ENCODE data around the gene UXS1. TPM values are rescaled to one million over a fixed set of nuclear protein-coding genes. Genes with fewer than 3 reads are reported as not detected.
A peak's percentile ranks its signal among the peaks of the same experiment; 100 is the strongest.

The UXS1 gene
- total RNA-seq, 1 donor from 2014 or later, result 49.2 TPM

- Mint-ChIP-seq H3K9me3 (ENCODE audit: unreplicated experiment) (no peaks in the 10 kb centered on the region), H3K4me1 (ENCODE audit: low read depth, unreplicated experiment) (peaks cover 14% of the 10 kb centered on the region), H3K27ac (ENCODE audit: unreplicated experiment) (no peak overlapping the region), H3K27me3 (ENCODE audit: low read depth, unreplicated experiment) (peaks cover 4% of the 10 kb centered on the region), H3K36me3 (ENCODE audit: low read depth, unreplicated experiment) (no peaks in the 10 kb centered on the region), H3K4me3 (ENCODE audit: unreplicated experiment) (peak overlapping the region; percentile 27)
- Histone ChIP-seq H2AFZ (ENCODE audit: low read depth, low read length) (no peak overlapping the region), H3K27me3 (ENCODE audit: insufficient read depth, low read length) (no peaks in the 10 kb centered on the region), H3K9ac (ENCODE audit: low read length) (no peak overlapping the region), H3K36me3 (ENCODE audit: insufficient read depth, low read length) (no peaks in the 10 kb centered on the region), H3K27ac (ENCODE audit: low read depth, low read length) (no peak overlapping the region), H3K4me3 (ENCODE audit: insufficient read depth, low read depth, low read length) (no peak overlapping the region), H3K9me3 (ENCODE audit: insufficient read depth, low read depth, low read length) (no peaks in the 10 kb centered on the region), H3K4me2 (ENCODE audit: low read length) (no peak overlapping the region), H4K20me1 (ENCODE audit: insufficient read depth, low read length) (peaks cover 43% of the 10 kb centered on the region), H3K4me1 (ENCODE audit: insufficient read depth, low read length) (peaks cover 6% of the 10 kb centered on the region), H3K79me2 (ENCODE audit: insufficient read depth, low read length) (peaks cover 46% of the 10 kb centered on the region)
- DNase-seq (ENCODE audit: low read depth), result no peak
- TF ChIP-seq EZH2 (IDR thresholded peaks at IDR 0.05; ENCODE audit: insufficient read depth, low read length) (no peak), CTCF (IDR thresholded peaks at IDR 0.05; ENCODE audit: insufficient read depth, low read depth, low read length) (no peak)
- no peak for FAIRE-seq
These were observed 2.5 kb downstream of the UXS1 start for GRCh38 chr2:106191511-106192016.

GRCh38 chr2:106189764-106190468, 4.2 kb downstream of the UXS1 start:
- Histone ChIP-seq H3K4me1 (ENCODE audit: insufficient read depth, low read length) (peaks cover 6% of the 10 kb centered on the region), H3K9me3 (ENCODE audit: insufficient read depth, low read depth, low read length) (no peaks in the 10 kb centered on the region), H2AFZ (ENCODE audit: low read depth, low read length) (no peak overlapping the region), H3K27ac (ENCODE audit: low read depth, low read length) (no peak overlapping the region), H3K36me3 (ENCODE audit: insufficient read depth, low read length) (no peaks in the 10 kb centered on the region), H3K9ac (ENCODE audit: low read length) (no peak overlapping the region), H3K79me2 (ENCODE audit: insufficient read depth, low read length) (peaks cover 54% of the 10 kb centered on the region), H3K27me3 (ENCODE audit: insufficient read depth, low read length) (no peaks in the 10 kb centered on the region), H4K20me1 (ENCODE audit: insufficient read depth, low read length) (peaks cover 51% of the 10 kb centered on the region), H3K4me3 (ENCODE audit: insufficient read depth, low read depth, low read length) (no peak overlapping the region), H3K4me2 (ENCODE audit: low read length) (no peak overlapping the region)
- peaks cover 13% of the 10 kb centered on the region for H3K4me1 Mint-ChIP-seq (ENCODE audit: low read depth, unreplicated experiment)
- peaks cover under 1% of the 10 kb centered on the region for H3K27me3 Mint-ChIP-seq (ENCODE audit: low read depth, unreplicated experiment)
- no peaks in the 10 kb centered on the region for H3K36me3 Mint-ChIP-seq (ENCODE audit: low read depth, unreplicated experiment)
- peak; percentile 21 for DNase-seq (ENCODE audit: low read depth)
- TF ChIP-seq CTCF (IDR thresholded peaks at IDR 0.05; ENCODE audit: insufficient read depth, low read depth, low read length) (no peak), EZH2 (IDR thresholded peaks at IDR 0.05; ENCODE audit: insufficient read depth, low read length) (no peak)
- no peak overlapping the region for H3K4me3 Mint-ChIP-seq (ENCODE audit: unreplicated experiment)
- H3K9me3 Mint-ChIP-seq (ENCODE audit: unreplicated experiment), result no peaks in the 10 kb centered on the region
- FAIRE-seq, result no peak
- H3K27ac Mint-ChIP-seq (ENCODE audit: unreplicated experiment), result no peak overlapping the region

- FAIRE-seq, result no peak
- Histone ChIP-seq H3K27me3 (ENCODE audit: insufficient read depth, low read length) (no peaks in the 10 kb centered on the region), H3K4me1 (ENCODE audit: insufficient read depth, low read length) (peaks cover 6% of the 10 kb centered on the region), H3K9ac (ENCODE audit: low read length) (no peak overlapping the region), H3K27ac (ENCODE audit: low read depth, low read length) (no peak overlapping the region), H3K36me3 (ENCODE audit: insufficient read depth, low read length) (no peaks in the 10 kb centered on the region), H2AFZ (ENCODE audit: low read depth, low read length) (no peak overlapping the region), H3K79me2 (ENCODE audit: insufficient read depth, low read length) (peaks cover 60% of the 10 kb centered on the region), H3K9me3 (ENCODE audit: insufficient read depth, low read depth, low read length) (no peaks in the 10 kb centered on the region), H3K4me3 (ENCODE audit: insufficient read depth, low read depth, low read length) (no peak overlapping the region), H3K4me2 (ENCODE audit: low read length) (no peak overlapping the region), H4K20me1 (ENCODE audit: insufficient read depth, low read length) (peaks cover 57% of the 10 kb centered on the region)
- Mint-ChIP-seq H3K9me3 (ENCODE audit: unreplicated experiment) (no peaks in the 10 kb centered on the region), H3K27ac (ENCODE audit: unreplicated experiment) (no peak overlapping the region), H3K27me3 (ENCODE audit: low read depth, unreplicated experiment) (no peaks in the 10 kb centered on the region), H3K36me3 (ENCODE audit: low read depth, unreplicated experiment) (peaks cover 2% of the 10 kb centered on the region), H3K4me1 (ENCODE audit: low read depth, unreplicated experiment) (peaks cover 12% of the 10 kb centered on the region), H3K4me3 (ENCODE audit: unreplicated experiment) (no peak overlapping the region)
- TF ChIP-seq EZH2 (IDR thresholded peaks at IDR 0.05; ENCODE audit: insufficient read depth, low read length), result no peak
- TF ChIP-seq CTCF (IDR thresholded peaks at IDR 0.05; ENCODE audit: insufficient read depth, low read depth, low read length), result no peak
- DNase-seq (ENCODE audit: low read depth), result no peak
These were observed 4.8 kb downstream of the UXS1 start for GRCh38 chr2:106189325-106189724.
